HepG2 (cell line): ENCODE results near the gene WDFY1. TPM values are rescaled to one million over a fixed set of nuclear protein-coding genes. Genes with fewer than 3 reads are reported as not detected.

Experiments used
- ATAC-seq: fragments of 200-7000 bp; cut with Tn5 transposase; 3 replicates; pipeline ENCODE4 v1.9.1; 2020; ENCODE audit warnings: mild to moderate bottlenecking, moderate library complexity
- BruUV-seq: library from RNA; stranded (reverse); fragments of 400-500 nt; replicated peaks from 2 replicates; lab custom pipeline; 2021; lab: Mats Ljungman, UMichigan
- CTCF ChIA-PET: fragments of 300-600 bp; formaldehyde crosslinking; extraction: SDS; loops from one replicate; lab custom pipeline; 2021; ENCODE audit warnings: low total read pairs, inconsistent platforms, low intra/inter-chr PET ratio; lab: Yijun Ruan, JAX
- POLR2A ChIA-PET: fragments of 350-600 bp; sonication (Branson Sonifier 250); formaldehyde crosslinking; loops from one replicate; lab custom pipeline; 2020; ENCODE audit warnings: antibody characterized with exemption, inconsistent platforms; lab: Yijun Ruan, JAX
- DNase-seq: peaks from one replicate; pipeline ENCODE4 v3.0.0-alpha.2; 2015; ENCODE audit warnings: low spot score
- FAIRE-seq: peaks from 3 replicates; lab custom pipeline; 2011; peaks lifted over from hg19 to GRCh38; lab: Jason Lieb, UNC
- H2AFZ ChIP-seq: one replicate; pipeline ENCODE4 v1.6.1; 2011; ENCODE audit warnings: low read length, inconsistent platforms
- H3K27ac ChIP-seq: fragments of 300-600 bp; 3 replicates; pipeline ENCODE4 v1.8.0; 2011; ENCODE audit warnings: mixed run types, mild to moderate bottlenecking, mixed read lengths, low read length, inconsistent platforms; ENCODE audit not compliant: insufficient read depth; ENCODE audit errors: extremely low read length
- H3K27me3 ChIP-seq, 2 experiments: fragments of 200-600 bp in 1 of 2; 2 replicates in 1 of 2; 3 replicates in 1 of 2; pipeline versions ENCODE4 v1.6.0 to v1.8.0; 2011; ENCODE audit warnings: low read length in 2 of 2, mild to moderate bottlenecking in 2 of 2, moderate library complexity in 2 of 2, inconsistent platforms in 1 of 2; ENCODE audit not compliant: insufficient read depth in 2 of 2, control insufficient read depth in 1 of 2
- H3K36me3 ChIP-seq, 2 experiments: fragments of 200-600 bp in 1 of 2; replicated peaks in 1 of 2; 2 replicates in 1 of 2; 3 replicates in 1 of 2; pipeline versions ENCODE4 v1.5.1 to v1.8.0; 2011; ENCODE audit warnings: low read length in 2 of 2, inconsistent platforms in 1 of 2; ENCODE audit not compliant: insufficient read depth in 2 of 2, control insufficient read depth in 1 of 2
- H3K4me1 ChIP-seq: 2 replicates; pipeline ENCODE4 v1.5.1; 2012; ENCODE audit warnings: low read length, inconsistent platforms; ENCODE audit not compliant: insufficient read depth
- H3K4me2 ChIP-seq: 2 replicates; pipeline ENCODE4 v1.6.0; 2011; ENCODE audit warnings: low read depth, low read length, inconsistent platforms
- H3K4me3 ChIP-seq, 3 experiments: fragments of 200-600 bp in 1 of 3; sonication (generic), shearing (Covaris generic) in 1 of 3; replicated peaks in 1 of 3; 2 replicates each; pipeline ENCODE4 v1.5.1; 2011 to 2016; ENCODE audit warnings: low read length in 3 of 3, inconsistent platforms in 2 of 3, low read depth in 2 of 3, mild to moderate bottlenecking in 2 of 3, control low read depth in 1 of 3, mixed read lengths in 1 of 3; ENCODE audit not compliant: insufficient read depth in 1 of 3
- H3K79me2 ChIP-seq: one replicate; pipeline ENCODE4 v1.6.1; 2011; ENCODE audit warnings: low read length, inconsistent platforms; ENCODE audit not compliant: insufficient read depth
- H3K9ac ChIP-seq: 2 replicates; pipeline ENCODE4 v1.6.0; 2011; ENCODE audit warnings: mild to moderate bottlenecking, low read depth, low read length, inconsistent platforms; ENCODE audit not compliant: insufficient read depth
- H3K9me3 ChIP-seq: 2 replicates; pipeline ENCODE4 v1.5.1; 2012; ENCODE audit warnings: mild to moderate bottlenecking, low read length
- H4K20me1 ChIP-seq: 2 replicates; pipeline ENCODE4 v1.6.0; 2011; ENCODE audit warnings: inconsistent platforms, mild to moderate bottlenecking, low read length, moderate library complexity; ENCODE audit not compliant: insufficient read depth
- E2F2 ChIP-seq: sonication (generic); formaldehyde crosslinking; IDR thresholded peaks from 2 replicates; pipeline ENCODE4 v1.4.0; 2020; ENCODE audit warnings: missing genetic modification reagents, borderline replicate concordance
- FIP1L1 ChIP-seq: fragments of 200-400 bp; formaldehyde crosslinking; IDR thresholded peaks from 2 replicates; pipeline ENCODE4 v1.6.1; 2018; ENCODE audit warnings: low read depth, mild to moderate bottlenecking, low read length, moderate library complexity, borderline replicate concordance; ENCODE audit not compliant: insufficient read depth
- FLYWCH1 ChIP-seq: sonication (generic); formaldehyde crosslinking; IDR thresholded peaks from 2 replicates; pipeline ENCODE4 v1.8.1; 2023; ENCODE audit warnings: mild to moderate bottlenecking, missing genetic modification reagents
- GTF3A ChIP-seq: sonication (generic); formaldehyde crosslinking; conservative IDR thresholded peaks from 2 replicates; pipeline ENCODE4 v1.4.0; 2020; ENCODE audit warnings: mild to moderate bottlenecking, missing genetic modification reagents
- JDP2 ChIP-seq: sonication (generic); formaldehyde crosslinking; IDR thresholded peaks from 2 replicates; pipeline ENCODE4 v1.8.1; 2022; ENCODE audit warnings: missing genetic modification reagents, borderline replicate concordance
- KLF12 ChIP-seq: sonication (generic); formaldehyde crosslinking; IDR thresholded peaks from 2 replicates; pipeline ENCODE4 v1.4.0; 2020; ENCODE audit warnings: missing genetic modification reagents, borderline replicate concordance
- MTA3 ChIP-seq: sonication (generic); formaldehyde crosslinking; IDR thresholded peaks from 2 replicates; pipeline ENCODE4 v1.4.0; 2020; ENCODE audit warnings: missing genetic modification reagents
- TRAFD1 ChIP-seq: sonication (generic); formaldehyde crosslinking; IDR thresholded peaks from 2 replicates; pipeline ENCODE4 v1.5.1; 2020; ENCODE audit warnings: missing genetic modification reagents, mild to moderate bottlenecking, borderline replicate concordance
- ZNF350 ChIP-seq: sonication (generic); formaldehyde crosslinking; IDR thresholded peaks from 2 replicates; pipeline ENCODE4 v1.4.0; 2020; ENCODE audit warnings: mild to moderate bottlenecking, low read depth, missing genetic modification reagents, borderline replicate concordance
- ZNF446 ChIP-seq: sonication (generic); formaldehyde crosslinking; IDR thresholded peaks from 2 replicates; pipeline ENCODE4 v1.5.0; 2020; ENCODE audit warnings: mild to moderate bottlenecking, missing genetic modification reagents
- ZNF484 ChIP-seq: sonication (generic); formaldehyde crosslinking; IDR thresholded peaks from 2 replicates; pipeline ENCODE4 v1.5.1; 2020; ENCODE audit warnings: mild to moderate bottlenecking, low read depth, missing genetic modification reagents, borderline replicate concordance
- ZNF564 ChIP-seq: sonication (generic); formaldehyde crosslinking; IDR thresholded peaks from 2 replicates; pipeline ENCODE4 v1.8.1; 2023; ENCODE audit warnings: mild to moderate bottlenecking, missing genetic modification reagents
- ZNF570 ChIP-seq: sonication (generic); formaldehyde crosslinking; IDR thresholded peaks from 2 replicates; pipeline ENCODE4 v1.4.0; 2020; ENCODE audit warnings: mild to moderate bottlenecking, missing genetic modification reagents, borderline replicate concordance
- WGBS: methylation state at CpG from one replicate; pipeline ENCODE4 v1.1.6; 2017; ENCODE audit warnings: low lambda C conversion rate; 5-methylcytosine and 5-hydroxymethylcytosine counted together
- in situ Hi-C: cut with HindIII; loops from 2 replicates; pipeline ENCODE4 v1.10.0; 2017; ENCODE audit warnings: low pct_unique_long_range_greater_than_20kb; ENCODE audit not compliant: extremely low pct_ligation_motif_present
- intact Hi-C: fragments of 100-400 bp; cut with micrococcal nuclease; formaldehyde crosslinking; loops from one replicate; pipeline ENCODE4 v1.10.0; 2022; ENCODE audit not compliant: unreplicated experiment
- polyA plus RNA-seq, 8 experiments: library from polyadenylated mRNA; depleted of rRNA in 3 of 8; stranded (reverse) in 7 of 8; unstranded in 1 of 8; fragments of >200 nt; fragmentation: Illumina TruSeq in 4 of 8; extraction: Trizol in 4 of 8; gene quantifications; 2 replicates each; pipeline versions ENCODE4 v1.2.1 to v1.2.3, GENCODE V29; 2011 to 2016; ENCODE audit warnings: low read depth in 4 of 8, missing spikeins in 1 of 8, mixed read lengths in 1 of 8; ENCODE audit not compliant: insufficient read depth in 1 of 8
- total RNA-seq, 5 experiments: library from RNA; depleted of rRNA; stranded (reverse); fragments of >200 nt; fragmentation: Illumina TruSeq; extraction: Trizol; gene quantifications; 2 replicates each; pipeline ENCODE4 v1.2.3, GENCODE V29; 2016; ENCODE audit warnings: low read depth in 1 of 5

The WDFY1 gene
- total and polyA plus RNA-seq, 2 of the 13 experiments (the other 11 are each of a cell fraction or from before 2014, with no cell fraction given) = 77.0 to 78.4 TPM

GRCh38 chr2:223863491-223863890 lies 81.6 kb downstream of the WDFY1 start:
- H3K27ac ChIP-seq = no peak overlapping the region
- in situ Hi-C loops (no loop called here), intact Hi-C loops (no loop called here)
- H4K20me1 ChIP-seq = no peaks in the 10 kb centered on the region
- ATAC-seq (no peak), DNase-seq (no peak), FAIRE-seq (no peak)
- POLR2A ChIA-PET = no interaction called here
- no peak for TF ChIP-seq JDP2 (CRISPR knock-in tag)
- no peak for TF ChIP-seq GTF3A (CRISPR knock-in tag)
- TF ChIP-seq E2F2 (CRISPR knock-in tag) = no peak
- TF ChIP-seq ZNF484 = no peak
- TF ChIP-seq FIP1L1 = no peak
- TF ChIP-seq KLF12 = no peak
- no peak for TF ChIP-seq ZNF446 (CRISPR knock-in tag)
- no peak for TF ChIP-seq ZNF570
- no peak for TF ChIP-seq ZNF564 (CRISPR knock-in tag)
- TF ChIP-seq TRAFD1 (CRISPR knock-in tag) = no peak
- no peak for TF ChIP-seq FLYWCH1 (CRISPR knock-in tag)
- no peak for TF ChIP-seq MTA3 (CRISPR knock-in tag)
- TF ChIP-seq ZNF350 (CRISPR knock-in tag) = no peak
- H3K36me3 ChIP-seq = no peaks in the 10 kb centered on the region
- no peaks in the 10 kb centered on the region for H3K9me3 ChIP-seq
- no peak overlapping the region for H3K4me3 ChIP-seq
- 92% methylated on average over 2 of the region's 2 CpGs for WGBS
- no peaks in the 10 kb centered on the region for H3K79me2 ChIP-seq
- peaks cover 19% of the 10 kb centered on the region for H3K4me1 ChIP-seq
- H3K27me3 ChIP-seq = no peaks in the 10 kb centered on the region
- no TSS peak for BruUV-seq
- no peak overlapping the region for H3K4me2 ChIP-seq
- no peak overlapping the region for H3K9ac ChIP-seq
- H2AFZ ChIP-seq = no peak overlapping the region
- CTCF ChIA-PET = no interaction called here
